K562 (cell line): ENCODE results near the gene PPM1F. TPM values are rescaled to one million over a fixed set of nuclear protein-coding genes. Genes with fewer than 3 reads are reported as not detected.

Experiments used
- ATAC-seq: fragments of 200-7000 bp; cut with Tn5 transposase; 3 replicates; pipeline ENCODE4 v1.9.1; 2020; ENCODE audit warnings: moderate library complexity
- BruUV-seq: library from RNA; stranded (reverse); fragments of 400-500 nt; replicated peaks from 2 replicates; lab custom pipeline; 2021; lab: Mats Ljungman, UMichigan
- CTCF ChIA-PET: fragments of 300-600 bp; formaldehyde crosslinking; extraction: SDS; loops from one replicate; lab custom pipeline; 2021; ENCODE audit warnings: low intra/inter-chr PET ratio; lab: Yijun Ruan, JAX
- POLR2A ChIA-PET: fragments of 300-600, 350-650 bp; sonication (Branson Sonifier 250); formaldehyde crosslinking; extraction: SDS; loops from one replicate; lab custom pipeline; 2021; ENCODE audit warnings: antibody characterized with exemption, inconsistent platforms; lab: Yijun Ruan, JAX
- DNase-seq, 4 experiments: peaks; one replicate each; pipeline versions ENCODE4 v3.0.0 to v3.0.0-alpha.2; 2011 to 2018; ENCODE audit warnings: low spot score in 3 of 4, mixed read lengths in 3 of 4; ENCODE audit errors: extremely low read depth in 1 of 4
- FAIRE-seq: peaks from 2 replicates; lab custom pipeline; 2011; peaks lifted over from hg19 to GRCh38; lab: Jason Lieb, UNC
- H2AFZ ChIP-seq: 2 replicates; pipeline ENCODE4 v1.6.0; 2011; ENCODE audit warnings: low read depth, low read length, control low read depth, inconsistent platforms
- H3K27ac ChIP-seq: fragments of 200-600 bp; 3 replicates; pipeline ENCODE4 v1.8.0; 2011; ENCODE audit warnings: low read depth, mild to moderate bottlenecking, control low read depth, inconsistent platforms, low read length, moderate library complexity, mixed read lengths; ENCODE audit errors: extremely low read depth
- H3K27me3 ChIP-seq, 2 experiments: fragments of 300-600 bp in 1 of 2; 2 replicates in 1 of 2; 3 replicates in 1 of 2; pipeline versions ENCODE4 v1.6.0 to v1.8.0; 2011; ENCODE audit warnings: inconsistent platforms in 2 of 2, low read length in 2 of 2, mild to moderate bottlenecking in 1 of 2, mixed read lengths in 1 of 2, moderate library complexity in 1 of 2; ENCODE audit not compliant: control insufficient read depth in 2 of 2, insufficient read depth in 2 of 2
- H3K36me3 ChIP-seq: fragments of 300-600 bp; 3 replicates; pipeline ENCODE4 v1.8.0; 2011; ENCODE audit warnings: mild to moderate bottlenecking, low read length, inconsistent platforms; ENCODE audit not compliant: control insufficient read depth, insufficient read depth
- H3K4me1 ChIP-seq, 2 experiments: fragments of 200-600 bp in 1 of 2; replicated peaks in 1 of 2; 2 replicates in 1 of 2; 3 replicates in 1 of 2; pipeline versions ENCODE4 v1.5.1 to v1.8.0; 2011; ENCODE audit warnings: inconsistent platforms in 2 of 2, low read length in 2 of 2, mild to moderate bottlenecking in 1 of 2, mixed read lengths in 1 of 2, moderate library complexity in 1 of 2; ENCODE audit not compliant: control insufficient read depth in 2 of 2, insufficient read depth in 2 of 2
- H3K4me2 ChIP-seq: 2 replicates; pipeline ENCODE4 v1.6.1; 2011; ENCODE audit warnings: low read length, control low read depth, inconsistent platforms, mixed read lengths; ENCODE audit not compliant: insufficient read depth
- H3K4me3 ChIP-seq: fragments of 200-600 bp; sonication (generic), shearing (Covaris generic); 2 replicates; pipeline ENCODE4 v1.5.1; 2016; ENCODE audit warnings: control low read depth, inconsistent platforms
- H3K79me2 ChIP-seq: fragments of 200-600 bp; 3 replicates; pipeline ENCODE4 v1.8.0; 2011; ENCODE audit warnings: low read length, inconsistent platforms; ENCODE audit not compliant: control insufficient read depth, insufficient read depth
- H3K9ac ChIP-seq, 2 experiments: 2 replicates each; pipeline versions ENCODE4 v1.6.0 to v1.6.1; 2011; ENCODE audit warnings: low read depth in 2 of 2, low read length in 2 of 2, control low read depth in 1 of 2, inconsistent platforms in 1 of 2, mild to moderate bottlenecking in 1 of 2, mixed read lengths in 1 of 2; ENCODE audit not compliant: insufficient read depth in 1 of 2
- H3K9me1 ChIP-seq: one replicate; pipeline ENCODE4 v1.6.0; 2011; ENCODE audit warnings: inconsistent platforms, mild to moderate bottlenecking, low read length, moderate library complexity; ENCODE audit not compliant: control insufficient read depth, insufficient read depth
- H3K9me3 ChIP-seq: replicated peaks from 2 replicates; pipeline ENCODE4 v1.5.1; 2011; ENCODE audit warnings: low read depth, low read length, inconsistent platforms; ENCODE audit not compliant: control insufficient read depth, insufficient read depth
- H4K20me1 ChIP-seq: replicated peaks from 2 replicates; pipeline ENCODE4 v1.6.1; 2011; ENCODE audit warnings: low read length, inconsistent platforms, mixed read lengths; ENCODE audit not compliant: control insufficient read depth, insufficient read depth
- BRCA1 ChIP-seq, 2 experiments: fragments of 450-650 bp in 1 of 2; sonication (generic) in 1 of 2; formaldehyde crosslinking in 1 of 2; IDR thresholded peaks; 2 replicates each; pipeline versions ENCODE4 v1.5.0 to v1.6.1; 2017 to 2020; ENCODE audit warnings: mild to moderate bottlenecking in 1 of 2, missing genetic modification reagents in 1 of 2
- FOXJ3 ChIP-seq: sonication (generic); formaldehyde crosslinking; IDR thresholded peaks from 2 replicates; pipeline ENCODE4 v1.4.0; 2020; ENCODE audit warnings: mild to moderate bottlenecking, missing genetic modification reagents
- GABPB1 ChIP-seq: sonication (generic); formaldehyde crosslinking; IDR thresholded peaks from 2 replicates; pipeline ENCODE4 v1.8.0; 2022; ENCODE audit warnings: mild to moderate bottlenecking, missing genetic modification reagents
- GATAD2B ChIP-seq: fragments of 450-650 bp; IDR thresholded peaks from 2 replicates; pipeline ENCODE4 v1.6.1; 2017; ENCODE audit warnings: mild to moderate bottlenecking, borderline replicate concordance
- HDAC1 ChIP-seq, 2 experiments: fragments of 450-650 bp; IDR thresholded peaks; 2 replicates each; pipeline ENCODE4 v1.6.1; 2016 to 2017; ENCODE audit warnings: inconsistent platforms in 1 of 2, mild to moderate bottlenecking in 1 of 2, moderate library complexity in 1 of 2
- NR2C2 ChIP-seq, 2 experiments: fragments of 200-800 bp in 1 of 2; sonication (Bioruptor generic) in 1 of 2; sonication (generic) in 1 of 2; formaldehyde crosslinking in 1 of 2; IDR thresholded peaks; 2 replicates each; pipeline versions ENCODE4 v1.6.1 to v1.8.0; 2016 to 2022; ENCODE audit warnings: mild to moderate bottlenecking in 1 of 2, missing compliant biosample characterization in 1 of 2, missing genetic modification characterization in 1 of 2, missing genetic modification reagents in 1 of 2
- POLR2B ChIP-seq: fragments of 450-650 bp; IDR thresholded peaks from 2 replicates; pipeline ENCODE4 v1.6.1; 2018; ENCODE audit warnings: low read depth; ENCODE audit not compliant: partially characterized antibody
- PRDM10 ChIP-seq: fragments of 450-650 bp; IDR thresholded peaks from 2 replicates; pipeline ENCODE4 v1.6.1; 2018; ENCODE audit not compliant: partially characterized antibody
- TCF7L2 ChIP-seq: fragments of 150-350 bp; IDR thresholded peaks from 2 replicates; pipeline ENCODE4 v1.6.1; 2016; ENCODE audit warnings: low read depth, mild to moderate bottlenecking, low read length, moderate library complexity
- WGBS: fragments of 100-300 bp; shearing (Covaris generic); methylation state at CpG from one replicate; pipeline ENCODE4 v1.1.6; 2016; ENCODE audit warnings: low coverage, mixed read lengths; ENCODE audit not compliant: insufficient coverage; ENCODE audit errors: missing lambda C conversion rate; 5-methylcytosine and 5-hydroxymethylcytosine counted together
- in situ Hi-C: fragments of 300-500 bp; cut with MboI; formaldehyde crosslinking; loops from 4 replicates; pipeline ENCODE4 v1.15.0; 2018; ENCODE audit warnings: inconsistent platforms, mixed read lengths
- intact Hi-C: fragments of 100-400 bp; cut with micrococcal nuclease; formaldehyde crosslinking; loops from 2 replicates; pipeline ENCODE4 v1.14.2; 2022
- polyA plus RNA-seq, 8 experiments: library from polyadenylated mRNA; depleted of rRNA in 4 of 8; stranded (reverse) in 5 of 8; unstranded in 3 of 8; fragments of >200 nt; fragmentation: Nextera tagmentation in 2 of 8; fragmentation: Illumina TruSeq in 1 of 8; extraction: Ambion mirVana in 2 of 8; extraction: Trizol in 1 of 8; gene quantifications; 2 replicates each; pipeline versions ENCODE4 v1.2.1 to v1.2.3, GENCODE V29; 2011 to 2014; ENCODE audit warnings: inconsistent platforms in 1 of 8, missing spikeins in 1 of 8
- total RNA-seq, 7 experiments: library from RNA; depleted of rRNA in 6 of 7; stranded (reverse); fragments of >200 nt in 6 of 7; fragmentation: Illumina TruSeq in 2 of 7; extraction: Trizol in 2 of 7; gene quantifications; 2 replicates each; pipeline versions ENCODE4 v1.2.1 to v1.2.3, GENCODE V29; 2011 to 2021; ENCODE audit warnings: low replicate concordance in 1 of 7
- TF ChIP-seq, protein P1 (sequence below): IDR thresholded peaks from 2 replicates; pipeline ENCODE4 v1.6.1; 2011; ENCODE audit warnings: borderline replicate concordance, low read depth, mild to moderate bottlenecking, moderate library complexity, low read length; ENCODE audit not compliant: insufficient read depth, poor library complexity, severe bottlenecking
- TF ChIP-seq, protein P2 (sequence below): conservative IDR thresholded peaks from 2 replicates; pipeline ENCODE4 v1.6.1; 2011; ENCODE audit warnings: low read depth, mild to moderate bottlenecking, low read length; ENCODE audit not compliant: control insufficient read depth

PPM1F gene
- total and polyA plus RNA-seq, 9 of the 15 experiments (the other 6 are each of a cell fraction or from before 2014, with no cell fraction given), result 2.1 to 159 (median 64.0) TPM

DNA sequence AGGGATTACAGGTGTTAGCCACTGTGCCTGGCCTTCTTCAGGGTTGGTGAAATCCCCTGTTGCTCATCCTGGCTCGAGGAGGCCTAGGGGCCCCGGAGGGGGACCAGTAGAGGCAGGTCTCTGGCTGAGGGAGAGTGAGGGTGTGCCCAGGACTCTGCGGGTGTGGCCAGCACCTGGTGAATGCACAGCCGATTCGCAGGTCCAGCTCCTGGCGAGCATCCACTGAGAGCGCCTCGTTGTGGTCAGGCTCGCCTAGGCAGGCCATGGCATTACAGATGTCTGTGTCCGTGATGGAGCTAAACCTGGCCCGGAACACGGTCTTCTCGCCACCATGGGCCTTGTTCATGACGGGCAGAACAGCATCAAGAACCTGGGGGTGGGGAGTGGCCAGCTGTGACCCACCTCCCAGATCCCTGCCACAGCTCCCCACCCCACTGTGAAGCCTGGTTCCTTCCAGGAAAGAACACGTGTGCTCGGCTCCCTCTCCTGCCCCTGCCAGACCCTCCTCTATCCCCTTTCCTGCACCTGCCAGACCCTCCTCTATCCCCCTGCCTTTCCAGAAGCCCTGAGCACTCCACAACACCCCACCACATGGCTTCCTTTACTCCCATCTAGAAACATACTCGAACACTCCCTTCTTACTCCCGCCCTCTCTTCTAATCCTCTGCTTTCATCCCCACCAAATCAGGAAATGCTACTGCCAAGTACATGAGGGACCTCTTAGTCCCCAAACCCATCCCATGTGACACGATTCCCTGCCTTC lies 17.6 kb upstream of the PPM1F start:
- Histone ChIP-seq H3K9me3 (no peaks in the 10 kb centered on the region), H3K4me2 (no peak overlapping the region), H3K27ac (no peak overlapping the region), H3K4me1 (peaks cover 0 to 19% of the 10 kb centered on the region in 2 experiments; a peak in 1 of 5 replicates), H3K36me3 (peaks cover 97% of the 10 kb centered on the region), H3K27me3 (no peaks in the 10 kb centered on the region), H3K79me2 (no peaks in the 10 kb centered on the region), H3K4me3 (no peak overlapping the region), H3K9me1 (peaks cover 8% of the 10 kb centered on the region), H4K20me1 (peaks cover 43% of the 10 kb centered on the region), H2AFZ (no peak overlapping the region), H3K9ac (peak overlapping the region in 1 of 2 experiments; percentile 50; a peak in 2 of 4 replicates)
- DNase-seq, result no peak
- ChIA-PET POLR2A (interaction anchor here (0.6 to 15.7 kb wide), 13 partner anchors 9 to 327 kb away, joined by 3 to 382 read pairs (median 4); partner anchors contain the start of genes PPM1F and TOP3B), CTCF (no interaction called here)
- intact Hi-C loops (no loop called here), in situ Hi-C loops (no loop called here)
- ATAC-seq, result 0 out of 3 replicates have a peak, but pooled peaks have one; percentile 1
- BruUV-seq, result no TSS peak
- FAIRE-seq, result no peak
- 88% methylated on average over 19 of the region's 19 CpGs for WGBS
- TF ChIP-seq GATAD2B (no peak), HDAC1 (IDR thresholded peaks at IDR 0.05) (0 out of 4 replicates have a peak, but pooled peaks of 1 of the 2 experiments have one; percentile 49), PRDM10 (no peak), TCF7L2 (no peak; the same call in 1 of the 2 replicates), GABPB1 (CRISPR knock-in tag) (peak; percentile 39; the same call in 1 of the 2 replicates), POLR2B (peak; percentile 74), NR2C2 (CRISPR knock-in tag; IDR thresholded peaks at IDR 0.05) (no peak), NR2C2 (tag; IDR thresholded peaks at IDR 0.05) (no peak), FOXJ3 (CRISPR knock-in tag) (no peak), BRCA1 (IDR thresholded peaks at IDR 0.05) (no peak), BRCA1 (CRISPR knock-in tag; IDR thresholded peaks at IDR 0.05) (peak; percentile 94; the same call in 1 of the 2 replicates)
- TF ChIP-seq, protein P1, sequence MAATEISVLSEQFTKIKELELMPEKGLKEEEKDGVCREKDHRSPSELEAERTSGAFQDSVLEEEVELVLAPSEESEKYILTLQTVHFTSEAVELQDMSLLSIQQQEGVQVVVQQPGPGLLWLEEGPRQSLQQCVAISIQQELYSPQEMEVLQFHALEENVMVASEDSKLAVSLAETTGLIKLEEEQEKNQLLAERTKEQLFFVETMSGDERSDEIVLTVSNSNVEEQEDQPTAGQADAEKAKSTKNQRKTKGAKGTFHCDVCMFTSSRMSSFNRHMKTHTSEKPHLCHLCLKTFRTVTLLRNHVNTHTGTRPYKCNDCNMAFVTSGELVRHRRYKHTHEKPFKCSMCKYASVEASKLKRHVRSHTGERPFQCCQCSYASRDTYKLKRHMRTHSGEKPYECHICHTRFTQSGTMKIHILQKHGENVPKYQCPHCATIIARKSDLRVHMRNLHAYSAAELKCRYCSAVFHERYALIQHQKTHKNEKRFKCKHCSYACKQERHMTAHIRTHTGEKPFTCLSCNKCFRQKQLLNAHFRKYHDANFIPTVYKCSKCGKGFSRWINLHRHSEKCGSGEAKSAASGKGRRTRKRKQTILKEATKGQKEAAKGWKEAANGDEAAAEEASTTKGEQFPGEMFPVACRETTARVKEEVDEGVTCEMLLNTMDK, result no peak
- TF ChIP-seq, protein P2, sequence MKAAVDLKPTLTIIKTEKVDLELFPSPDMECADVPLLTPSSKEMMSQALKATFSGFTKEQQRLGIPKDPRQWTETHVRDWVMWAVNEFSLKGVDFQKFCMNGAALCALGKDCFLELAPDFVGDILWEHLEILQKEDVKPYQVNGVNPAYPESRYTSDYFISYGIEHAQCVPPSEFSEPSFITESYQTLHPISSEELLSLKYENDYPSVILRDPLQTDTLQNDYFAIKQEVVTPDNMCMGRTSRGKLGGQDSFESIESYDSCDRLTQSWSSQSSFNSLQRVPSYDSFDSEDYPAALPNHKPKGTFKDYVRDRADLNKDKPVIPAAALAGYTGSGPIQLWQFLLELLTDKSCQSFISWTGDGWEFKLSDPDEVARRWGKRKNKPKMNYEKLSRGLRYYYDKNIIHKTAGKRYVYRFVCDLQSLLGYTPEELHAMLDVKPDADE, result peak; percentile 73; the same call in 1 of the 2 replicates
